Activated naive CD4-positive, alpha-beta T cell treated with anti-CD3 and anti-CD28 coated beads, Interleukin-2, amount 50 U/mL, for 16 hours (primary cell): ENCODE results near the gene HAS3.
A peak's percentile ranks its signal among the peaks of the same experiment; 100 is the strongest.

Experiments
- DNase-seq: peaks from one replicate; pipeline ENCODE4 v3.0.0-alpha.2; 2020

The HAS3 gene

GRCh38 chr16:69093974-69094373 is 11.5 kb upstream of the HAS3 start:
- no peak for DNase-seq

GRCh38 chr16:69094501-69094900 is 11.0 kb upstream of the HAS3 start:
- DNase-seq = no peak

DNA sequence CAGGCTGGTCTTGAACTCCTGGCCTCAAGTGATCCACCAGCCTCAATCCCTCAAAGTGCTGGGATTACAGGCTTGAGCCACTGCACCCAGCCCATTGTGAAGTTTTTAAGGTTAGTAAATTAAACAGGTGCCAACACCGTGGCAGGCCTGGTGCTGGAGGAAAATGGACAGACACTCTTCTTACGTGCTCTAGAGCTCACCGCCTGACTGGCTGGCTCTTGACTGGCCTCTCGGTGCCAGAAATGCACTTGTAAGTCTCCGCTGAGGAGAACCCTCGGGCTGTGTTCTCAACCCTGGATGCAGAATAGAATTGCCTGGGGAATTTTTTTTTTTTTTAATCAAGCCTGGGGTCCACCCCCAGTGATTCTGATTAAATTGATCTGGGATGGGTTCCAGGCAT is 10.3 kb upstream of the HAS3 start:
- DNase-seq = no peak

DNA sequence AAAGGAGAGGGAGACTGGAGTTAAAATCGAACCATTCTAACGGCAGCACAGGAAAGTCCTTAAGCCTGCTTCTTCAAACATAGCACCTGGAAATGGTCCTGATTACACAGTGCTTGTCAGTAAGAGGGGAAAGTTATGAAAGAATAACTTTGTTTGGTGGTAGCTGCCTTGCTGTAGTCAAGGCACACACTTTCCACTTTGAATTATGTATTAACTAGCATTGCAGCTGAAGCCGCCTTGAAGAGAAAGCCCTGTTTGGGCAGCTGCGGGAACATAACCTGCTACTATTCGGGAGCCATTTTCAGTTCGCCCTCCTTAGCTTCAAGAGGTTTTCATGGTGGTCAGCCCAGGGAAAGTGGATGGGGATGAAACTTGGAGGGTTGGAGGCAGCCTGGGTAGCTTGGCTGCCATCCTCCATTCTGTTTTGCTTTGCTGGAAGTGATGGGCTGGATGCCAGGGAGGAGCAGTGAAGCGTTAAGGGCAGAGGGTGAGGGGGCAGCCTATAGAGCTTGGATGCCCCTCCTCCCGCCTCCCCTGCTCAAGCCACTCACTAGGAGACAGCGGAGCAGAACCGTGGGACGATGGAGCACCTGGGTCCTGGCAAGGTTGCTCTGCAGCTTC is 5.3 kb upstream of the HAS3 start:
- no peak for DNase-seq

DNA sequence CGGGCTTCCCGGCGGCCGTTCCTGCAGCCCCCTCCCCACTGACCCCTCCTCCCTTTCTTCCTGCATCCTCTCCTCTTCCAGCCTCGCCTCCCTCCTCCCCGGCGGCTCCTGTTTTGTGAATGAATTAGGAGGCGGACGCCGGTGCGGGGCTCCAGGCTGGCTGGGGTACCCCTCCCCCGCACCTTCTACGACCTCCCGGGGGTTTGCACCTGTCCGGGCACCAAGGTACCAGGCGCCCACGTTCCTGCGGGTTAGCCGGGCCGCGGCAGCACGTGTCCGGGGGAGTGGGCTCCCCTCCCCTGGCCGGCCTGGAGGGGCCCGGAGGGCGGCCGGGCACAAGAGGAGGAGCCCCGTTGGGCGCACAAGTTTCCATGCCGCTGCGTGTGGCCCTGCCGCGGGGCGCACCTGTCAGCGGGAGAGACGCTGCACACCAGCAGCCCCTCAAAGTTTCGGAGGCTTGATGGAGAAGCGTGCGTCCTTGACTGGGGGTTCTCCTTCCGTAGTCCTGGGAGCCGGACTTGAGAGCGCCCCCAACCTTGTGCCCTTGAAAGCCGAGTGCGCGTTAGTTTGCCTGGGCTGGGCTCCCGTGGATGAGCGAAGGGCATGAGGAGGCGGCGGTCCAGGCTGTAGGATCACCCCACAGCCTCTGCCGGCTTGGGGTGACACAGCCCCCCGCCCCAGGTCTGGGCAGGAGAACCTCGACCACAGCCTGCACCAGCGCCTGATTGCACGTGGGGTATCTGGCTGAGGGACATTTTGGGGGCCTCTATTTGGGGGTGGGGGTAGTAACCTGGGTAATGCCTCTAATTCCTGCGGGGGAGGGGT is 1.2 kb downstream of the HAS3 start:
- DNase-seq = no peak

GRCh38 chr16:69107316-69107962 is 2.0 kb downstream of the HAS3 start:
- no peak for DNase-seq

DNA sequence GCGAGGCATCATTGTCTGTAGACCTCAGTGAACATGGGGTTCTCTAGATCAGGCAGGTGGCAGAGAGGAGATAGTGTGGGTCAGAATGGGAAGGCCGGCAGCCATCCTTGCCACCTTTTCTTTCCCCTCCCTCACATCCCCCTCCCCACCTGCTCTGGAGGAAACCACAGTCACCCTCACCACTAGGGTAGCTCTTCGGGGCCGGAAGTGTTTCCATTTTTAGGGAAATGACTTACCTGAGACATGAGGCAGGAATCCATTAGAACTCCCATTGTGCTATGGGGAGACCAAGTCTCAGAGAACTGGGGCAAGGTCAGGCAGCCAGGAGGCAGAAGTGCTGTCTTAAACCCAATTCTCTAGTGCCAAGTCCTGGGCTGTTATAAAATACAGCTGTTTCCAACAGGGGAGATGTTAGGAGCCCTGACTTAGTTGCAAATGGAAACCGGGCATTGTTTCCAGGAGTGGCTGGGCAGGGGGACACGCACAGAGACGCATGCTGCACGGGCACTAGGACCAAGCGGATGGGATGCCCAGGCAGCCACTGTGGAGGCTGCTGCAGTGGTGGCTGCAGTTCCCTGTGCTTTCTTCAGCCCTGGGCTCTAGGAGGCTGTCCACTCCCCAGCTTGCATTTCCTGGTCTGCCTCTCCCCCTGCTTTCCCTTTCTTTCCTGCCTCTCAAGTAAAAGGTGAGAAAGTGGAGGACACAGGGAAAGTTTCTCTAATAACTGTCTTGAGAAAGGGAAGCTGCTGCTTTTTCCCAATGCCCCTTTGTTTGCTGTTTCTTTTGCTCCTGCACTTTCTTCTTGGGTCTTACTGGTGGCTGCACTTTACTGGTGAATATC is 2.8 kb downstream of the HAS3 start:
- DNase-seq = no peak

- no peak for DNase-seq
These were observed 3.4 kb downstream of the HAS3 start for GRCh38 chr16:69108905-69109252.

DNA sequence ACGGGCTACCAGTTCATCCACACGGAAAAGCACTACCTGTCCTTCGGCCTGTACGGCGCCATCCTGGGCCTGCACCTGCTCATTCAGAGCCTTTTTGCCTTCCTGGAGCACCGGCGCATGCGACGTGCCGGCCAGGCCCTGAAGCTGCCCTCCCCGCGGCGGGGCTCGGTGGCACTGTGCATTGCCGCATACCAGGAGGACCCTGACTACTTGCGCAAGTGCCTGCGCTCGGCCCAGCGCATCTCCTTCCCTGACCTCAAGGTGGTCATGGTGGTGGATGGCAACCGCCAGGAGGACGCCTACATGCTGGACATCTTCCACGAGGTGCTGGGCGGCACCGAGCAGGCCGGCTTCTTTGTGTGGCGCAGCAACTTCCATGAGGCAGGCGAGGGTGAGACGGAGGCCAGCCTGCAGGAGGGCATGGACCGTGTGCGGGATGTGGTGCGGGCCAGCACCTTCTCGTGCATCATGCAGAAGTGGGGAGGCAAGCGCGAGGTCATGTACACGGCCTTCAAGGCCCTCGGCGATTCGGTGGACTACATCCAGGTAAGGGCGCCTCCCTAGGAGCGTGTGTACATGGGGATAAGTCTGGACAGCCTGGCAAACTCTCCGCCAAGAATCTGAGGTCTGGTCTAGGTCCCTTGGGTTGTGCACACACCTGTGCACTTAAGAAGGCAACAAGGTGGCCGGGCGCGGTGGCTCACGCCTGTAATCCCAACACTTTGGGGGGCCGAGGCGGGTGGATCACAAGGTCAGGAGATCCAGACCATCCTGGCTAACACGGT is 4.2 kb downstream of the HAS3 start:
- no peak for DNase-seq

GRCh38 chr16:69110406-69110805 is 5.0 kb downstream of the HAS3 start:
- DNase-seq = no peak

GRCh38 chr16:69111216-69111875 is 5.9 kb downstream of the HAS3 start:
- DNase-seq = no peak

GRCh38 chr16:69111876-69112230 is 6.4 kb downstream of the HAS3 start:
- DNase-seq = no peak

- DNase-seq = peak; percentile 59
These were observed 7.1 kb downstream of the HAS3 start for GRCh38 chr16:69112285-69113129.

DNA sequence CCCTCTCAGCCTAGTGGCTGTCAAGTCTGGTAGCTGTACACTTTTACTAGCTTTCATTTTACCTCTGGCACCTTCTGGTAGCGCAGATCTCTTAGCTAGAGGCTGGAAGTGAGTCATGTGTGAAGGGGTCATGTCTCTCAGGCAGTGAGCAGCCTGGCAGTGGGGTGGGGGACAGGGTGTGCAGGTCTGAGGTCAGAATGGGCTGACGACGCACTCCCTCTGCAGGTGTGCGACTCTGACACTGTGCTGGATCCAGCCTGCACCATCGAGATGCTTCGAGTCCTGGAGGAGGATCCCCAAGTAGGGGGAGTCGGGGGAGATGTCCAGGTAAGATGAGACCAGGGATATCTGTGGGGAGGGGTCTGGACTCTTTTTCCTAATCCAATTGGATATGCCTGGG is 7.8 kb downstream of the HAS3 start:
- DNase-seq = no peak

DNA sequence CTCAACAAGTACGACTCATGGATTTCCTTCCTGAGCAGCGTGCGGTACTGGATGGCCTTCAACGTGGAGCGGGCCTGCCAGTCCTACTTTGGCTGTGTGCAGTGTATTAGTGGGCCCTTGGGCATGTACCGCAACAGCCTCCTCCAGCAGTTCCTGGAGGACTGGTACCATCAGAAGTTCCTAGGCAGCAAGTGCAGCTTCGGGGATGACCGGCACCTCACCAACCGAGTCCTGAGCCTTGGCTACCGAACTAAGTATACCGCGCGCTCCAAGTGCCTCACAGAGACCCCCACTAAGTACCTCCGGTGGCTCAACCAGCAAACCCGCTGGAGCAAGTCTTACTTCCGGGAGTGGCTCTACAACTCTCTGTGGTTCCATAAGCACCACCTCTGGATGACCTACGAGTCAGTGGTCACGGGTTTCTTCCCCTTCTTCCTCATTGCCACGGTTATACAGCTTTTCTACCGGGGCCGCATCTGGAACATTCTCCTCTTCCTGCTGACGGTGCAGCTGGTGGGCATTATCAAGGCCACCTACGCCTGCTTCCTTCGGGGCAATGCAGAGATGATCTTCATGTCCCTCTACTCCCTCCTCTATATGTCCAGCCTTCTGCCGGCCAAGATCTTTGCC is 9.0 kb downstream of the HAS3 start:
- DNase-seq = no peak

GRCh38 chr16:69114976-69115355 is 9.5 kb downstream of the HAS3 start:
- DNase-seq = no peak

GRCh38 chr16:69115361-69115760 is 9.9 kb downstream of the HAS3 start:
- no peak for DNase-seq

DNA sequence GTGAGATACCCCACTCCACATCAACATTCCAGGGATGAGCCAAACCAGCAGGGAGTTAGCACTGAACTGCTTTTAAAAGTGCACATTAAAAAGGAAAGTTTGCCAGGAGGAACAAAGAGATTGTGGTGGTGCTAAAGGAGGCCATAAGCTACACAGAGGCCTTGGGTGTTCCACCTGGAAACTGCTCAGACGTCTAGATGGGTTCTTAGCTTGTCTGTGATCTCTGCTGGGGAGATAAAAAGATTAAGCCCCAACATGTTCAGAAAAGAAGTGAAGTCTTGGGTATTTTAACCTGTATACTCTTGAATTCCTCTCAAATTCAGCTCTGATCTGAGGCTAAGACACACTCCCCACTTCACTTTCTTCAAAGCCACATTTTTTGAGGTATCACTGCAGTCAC is 10.4 kb downstream of the HAS3 start:
- DNase-seq = no peak

GRCh38 chr16:69116256-69116875 is 10.9 kb downstream of the HAS3 start:
- no peak for DNase-seq

DNA sequence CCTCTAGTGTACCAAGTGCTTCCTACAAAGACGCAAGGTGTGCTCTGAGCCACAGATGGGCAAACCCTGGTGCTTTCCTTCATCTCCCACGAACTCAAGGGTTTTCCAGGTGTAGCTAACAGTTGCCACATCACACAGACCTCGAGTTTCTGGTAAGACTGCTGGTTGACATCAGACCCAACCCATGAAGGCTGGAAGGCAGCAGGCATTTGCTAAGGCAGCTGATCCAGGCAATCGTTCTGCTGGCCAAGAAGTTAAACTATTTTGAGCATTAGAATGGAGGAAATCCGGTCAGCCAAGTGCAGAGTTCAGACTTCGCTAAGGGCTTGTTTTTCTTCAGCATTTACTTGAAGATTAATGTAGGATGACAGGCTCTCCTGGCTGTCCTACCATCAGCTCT is 11.5 kb downstream of the HAS3 start:
- no peak for DNase-seq
